ENCODE measurements around the gene H3-3A. TPM values are rescaled to one million over a fixed set of nuclear protein-coding genes. Genes with fewer than 3 reads are reported as not detected.
"Not testable (repeated sequence)": the region's sequence is repeated elsewhere in the genome, so short reads cannot be mapped to it uniquely, and the experiment has no call there.

The H3-3A gene
- total RNA-seq, 1 donor from 2014 or later, result 416 TPM

DNA sequence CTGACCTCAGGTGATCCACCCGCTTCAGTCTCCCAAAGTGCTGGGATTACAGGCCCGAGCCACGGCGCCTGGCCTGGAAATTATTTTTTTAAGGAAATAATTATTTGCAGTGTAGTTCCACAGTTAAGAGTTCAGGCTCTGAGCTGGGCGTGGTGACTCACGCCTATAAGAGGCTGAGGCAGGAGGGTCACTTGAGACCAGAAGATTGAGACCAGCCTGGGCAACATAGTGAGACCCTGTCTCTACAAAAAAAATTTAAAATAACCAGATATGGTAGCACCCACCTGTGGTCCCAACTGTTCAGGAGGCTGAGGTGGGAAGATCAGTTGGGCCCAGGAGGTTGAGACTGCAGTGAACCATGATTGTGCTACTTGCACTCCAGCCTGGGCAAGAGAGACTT, 13.9 kb downstream of the H3-3A start:
- no peak overlapping the region for H3K27ac Mint-ChIP-seq
- no peak overlapping the region for H3K4me3 Mint-ChIP-seq
- no peaks in the 10 kb centered on the region for H3K4me1 Mint-ChIP-seq (ENCODE audit: low read depth)
- no peak for DNase-seq (ENCODE audit: low spot score)
- no peaks in the 10 kb centered on the region for H3K27me3 Mint-ChIP-seq (ENCODE audit: insufficient read depth)
- intact Hi-C loops (cut with micrococcal nuclease), result no loop called here
- H3K9me3 Mint-ChIP-seq, result no peaks in the 10 kb centered on the region
- H3K36me3 Mint-ChIP-seq (ENCODE audit: low read depth), result peaks cover 15% of the 10 kb centered on the region

DNA sequence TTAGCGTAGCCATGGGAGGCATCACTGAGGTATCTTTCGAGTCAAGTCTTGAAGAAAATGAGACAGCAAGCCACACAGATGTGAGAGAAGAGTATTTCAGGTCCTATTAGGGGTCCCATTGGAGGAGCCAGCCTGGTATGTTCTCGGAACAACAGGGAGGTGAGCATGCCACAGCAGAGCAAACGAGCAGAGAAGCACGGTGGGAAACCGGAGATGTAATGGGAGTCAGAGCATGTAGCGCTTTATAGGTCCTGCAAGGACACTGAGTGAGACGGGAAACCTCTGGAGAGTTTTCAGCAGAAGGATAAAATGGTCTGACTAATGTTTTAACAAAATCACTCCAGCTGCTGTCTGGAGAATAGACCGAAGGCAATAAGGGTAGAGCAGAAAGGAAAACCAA, 15.9 kb downstream of the H3-3A start:
- Mint-ChIP-seq H3K27ac (no peak overlapping the region), H3K36me3 (ENCODE audit: low read depth) (peaks cover 6% of the 10 kb centered on the region), H3K4me1 (ENCODE audit: low read depth) (peaks cover 11% of the 10 kb centered on the region), H3K9me3 (no peaks in the 10 kb centered on the region), H3K4me3 (no peak overlapping the region), H3K27me3 (ENCODE audit: insufficient read depth) (peaks cover 3% of the 10 kb centered on the region)
- DNase-seq (ENCODE audit: low spot score), result no peak
- intact Hi-C loops (cut with micrococcal nuclease), result no loop called here

DNA sequence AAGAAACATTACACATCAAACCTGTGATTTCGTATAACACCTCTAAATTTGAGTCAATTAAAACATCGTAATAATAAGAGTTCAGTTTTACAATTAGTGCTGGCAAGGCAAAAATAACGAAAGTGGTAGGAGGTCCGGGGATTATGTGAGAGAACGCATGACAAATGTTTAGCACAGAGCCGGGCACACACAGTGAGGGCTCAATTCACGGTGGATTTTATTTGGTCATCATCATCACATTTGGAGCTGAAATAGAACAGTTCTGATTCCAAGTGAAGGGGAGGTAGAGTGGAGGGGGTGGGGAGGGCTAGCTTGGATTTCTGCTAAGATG, 20.0 kb downstream of the H3-3A start:
- Mint-ChIP-seq H3K4me3 (peak overlapping the region; percentile 89), H3K36me3 (ENCODE audit: low read depth) (no peaks in the 10 kb centered on the region), H3K9me3 (no peaks in the 10 kb centered on the region), H3K27ac (peak overlapping the region; percentile 70), H3K4me1 (ENCODE audit: low read depth) (peaks cover 12% of the 10 kb centered on the region), H3K27me3 (ENCODE audit: insufficient read depth) (peaks cover 14% of the 10 kb centered on the region)
- DNase-seq (ENCODE audit: low spot score), result no peak
- intact Hi-C loops (cut with micrococcal nuclease), result loop anchor here (2.0 kb wide), 1 partner anchor 1968 kb away; the partner anchor contains the start of gene FBXO28

DNA sequence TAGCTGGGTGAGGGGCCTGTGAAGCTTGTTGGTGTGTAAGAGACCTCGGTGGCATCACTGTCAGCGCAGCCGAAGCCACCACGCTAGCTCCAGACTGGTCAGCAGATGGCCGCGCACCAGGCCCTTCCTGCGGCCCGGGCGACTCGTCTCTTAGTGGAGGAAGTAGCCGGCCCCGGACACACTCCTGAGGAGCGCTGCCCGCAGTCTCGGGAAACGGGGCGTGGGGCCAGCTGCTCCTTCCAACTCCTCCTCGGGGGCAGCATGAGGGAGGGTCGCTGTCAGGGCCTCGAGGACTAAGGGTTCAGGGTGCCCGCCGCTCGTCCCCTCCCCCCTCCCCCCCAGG, 20.4 kb downstream of the H3-3A start:
- Mint-ChIP-seq H3K27me3 (ENCODE audit: insufficient read depth) (peaks cover 14% of the 10 kb centered on the region), H3K4me1 (ENCODE audit: low read depth) (peaks cover 12% of the 10 kb centered on the region), H3K9me3 (no peaks in the 10 kb centered on the region), H3K36me3 (ENCODE audit: low read depth) (no peaks in the 10 kb centered on the region), H3K27ac (no peak overlapping the region), H3K4me3 (peak overlapping the region; percentile 89)
- DNase-seq (ENCODE audit: low spot score), result no peak
- intact Hi-C loops (cut with micrococcal nuclease), result loop anchor here (1.0 to 2.0 kb wide), 5 partner anchors 18 to 1968 kb away; partner anchors contain the start of genes FBXO28, H3-3A and SRP9

DNA sequence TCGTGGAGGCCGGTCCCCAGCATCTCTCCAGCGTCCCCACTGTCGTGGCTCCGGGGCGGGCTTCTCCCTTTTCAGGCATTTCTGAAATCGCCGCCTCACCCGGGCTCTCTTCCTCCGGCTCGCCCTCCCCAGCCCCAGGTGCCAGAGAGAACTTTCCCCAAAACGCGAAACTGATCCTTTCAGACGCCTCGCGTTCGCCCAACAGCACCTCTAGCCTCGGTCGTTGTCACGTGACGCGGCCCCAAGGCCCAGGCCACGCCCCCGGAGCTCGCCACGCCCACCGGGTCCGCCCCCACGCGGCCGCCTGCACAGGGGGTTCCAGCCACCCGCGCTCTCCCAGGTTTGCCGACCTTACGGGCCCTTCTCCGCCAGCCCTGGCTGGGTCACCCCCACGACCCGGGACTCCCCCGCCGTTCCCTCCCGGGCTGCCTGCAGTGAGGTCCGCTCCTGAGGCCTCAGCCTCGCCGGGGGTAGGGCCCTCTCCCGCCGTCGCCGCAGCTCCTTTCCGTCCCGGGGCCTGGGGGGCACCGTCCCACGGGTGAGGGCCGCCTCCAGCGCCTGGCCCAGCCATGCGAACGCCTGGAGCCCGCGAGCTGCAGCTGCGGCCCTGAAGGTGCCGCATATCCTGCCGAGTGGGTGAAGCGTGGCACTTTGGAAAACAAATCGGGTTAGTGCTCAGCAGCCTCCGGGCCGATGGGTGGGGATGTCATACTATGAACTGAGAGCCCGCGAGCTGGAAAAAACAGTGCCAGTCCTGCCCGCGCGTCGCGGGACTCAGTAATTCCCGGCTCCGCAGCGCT, 21.0 kb downstream of the H3-3A start:
- Mint-ChIP-seq H3K4me1 (ENCODE audit: low read depth) (peaks cover 12% of the 10 kb centered on the region), H3K27ac (peak overlapping the region; percentile 79), H3K4me3 (peak overlapping the region; percentile 89), H3K9me3 (no peaks in the 10 kb centered on the region), H3K27me3 (ENCODE audit: insufficient read depth) (peaks cover 15% of the 10 kb centered on the region), H3K36me3 (ENCODE audit: low read depth) (no peaks in the 10 kb centered on the region)
- intact Hi-C loops (cut with micrococcal nuclease), result loop anchor here (1.0 to 2.0 kb wide), 5 partner anchors 18 to 1969 kb away; partner anchors contain the start of genes FBXO28, H3-3A and SRP9
- peak; percentile 91 for DNase-seq (ENCODE audit: low spot score)

DNA sequence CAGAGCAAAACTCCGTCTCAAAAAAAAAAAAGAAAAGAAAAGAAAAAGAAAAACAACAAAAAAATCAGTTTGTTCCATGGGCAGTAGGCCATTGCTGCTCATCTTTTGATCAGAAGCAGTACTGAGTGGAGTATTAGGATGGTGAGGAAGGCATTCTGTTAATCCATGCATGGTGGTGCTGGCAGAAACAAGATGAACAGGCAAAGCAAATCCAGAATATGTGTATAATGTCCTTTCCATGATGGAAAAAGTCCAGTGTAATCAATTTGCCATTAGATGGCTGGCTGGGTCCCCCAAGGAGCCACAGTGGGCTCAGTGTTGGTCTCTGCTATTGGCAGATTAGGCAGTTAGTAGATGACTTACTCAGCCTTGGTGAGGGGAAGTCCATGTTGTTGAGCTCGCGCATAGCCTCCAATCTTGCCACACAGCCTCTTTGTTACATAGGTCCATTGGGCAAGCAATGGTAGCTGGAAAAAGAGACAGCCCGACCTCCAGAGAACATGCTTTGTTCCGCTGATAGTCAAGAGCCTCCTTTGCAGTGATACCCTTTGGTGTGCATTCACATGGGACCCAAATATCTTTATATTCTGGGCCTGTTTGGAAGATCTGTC, 23.3 kb downstream of the H3-3A start:
- H3K4me3 Mint-ChIP-seq, result no peak overlapping the region
- no peak for DNase-seq (ENCODE audit: low spot score)
- intact Hi-C loops (cut with micrococcal nuclease), result no loop called here
- H3K36me3 Mint-ChIP-seq (ENCODE audit: low read depth), result no peaks in the 10 kb centered on the region
- peaks cover 20% of the 10 kb centered on the region for H3K27me3 Mint-ChIP-seq (ENCODE audit: insufficient read depth)
- peaks cover 12% of the 10 kb centered on the region for H3K4me1 Mint-ChIP-seq (ENCODE audit: low read depth)
- H3K9me3 Mint-ChIP-seq, result no peaks in the 10 kb centered on the region
- no peak overlapping the region for H3K27ac Mint-ChIP-seq

DNA sequence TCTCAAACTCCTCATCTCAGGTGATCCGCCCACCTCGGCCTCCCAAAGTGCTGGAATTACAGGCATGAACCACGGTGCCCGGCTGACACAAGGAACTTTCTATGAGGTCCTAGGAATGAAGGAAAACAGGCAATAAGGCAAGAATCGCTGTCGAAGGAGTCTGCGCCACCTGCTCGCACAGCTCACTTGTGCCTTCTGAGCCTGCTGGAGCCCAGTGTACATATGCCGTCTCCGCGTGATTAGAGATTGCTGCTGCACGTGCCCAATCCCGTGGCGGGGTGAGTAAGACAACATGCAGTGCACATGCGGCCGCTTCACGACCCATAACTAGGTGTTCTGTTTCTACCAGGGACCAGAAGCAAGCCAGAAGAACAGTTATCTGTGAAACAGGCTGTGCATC, 24.3 kb downstream of the H3-3A start:
- no peaks in the 10 kb centered on the region for H3K9me3 Mint-ChIP-seq
- H3K4me3 Mint-ChIP-seq, result no peak overlapping the region
- peaks cover 12% of the 10 kb centered on the region for H3K4me1 Mint-ChIP-seq (ENCODE audit: low read depth)
- no peaks in the 10 kb centered on the region for H3K36me3 Mint-ChIP-seq (ENCODE audit: low read depth)
- intact Hi-C loops (cut with micrococcal nuclease), result no loop called here
- H3K27ac Mint-ChIP-seq, result no peak overlapping the region
- peaks cover 22% of the 10 kb centered on the region for H3K27me3 Mint-ChIP-seq (ENCODE audit: insufficient read depth)
- DNase-seq (ENCODE audit: low spot score), result no peak

DNA sequence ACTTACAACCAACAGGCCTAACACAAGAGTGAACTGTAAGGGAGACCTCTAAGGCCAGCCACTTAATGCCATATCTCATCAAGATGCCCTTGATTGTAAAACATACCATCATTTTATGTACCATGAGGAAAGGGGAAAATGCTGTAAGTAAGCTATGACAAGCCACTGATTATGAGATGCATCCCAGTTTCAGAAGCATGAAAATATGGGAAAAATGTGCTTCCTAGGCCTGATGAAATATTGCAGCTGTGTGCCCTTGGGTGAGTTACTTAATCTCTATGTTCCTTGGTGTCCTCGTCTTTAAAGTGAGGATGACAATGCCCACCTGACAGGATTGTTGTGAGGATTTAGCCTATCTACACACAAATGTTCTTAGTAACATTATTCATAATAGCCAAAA, 28.9 kb downstream of the H3-3A start:
- intact Hi-C loops (cut with micrococcal nuclease), result no loop called here
- Mint-ChIP-seq H3K4me1 (ENCODE audit: low read depth) (no peaks in the 10 kb centered on the region), H3K27me3 (ENCODE audit: insufficient read depth) (peaks cover 18% of the 10 kb centered on the region), H3K4me3 (no peak overlapping the region), H3K27ac (no peak overlapping the region), H3K9me3 (no peaks in the 10 kb centered on the region), H3K36me3 (ENCODE audit: low read depth) (no peaks in the 10 kb centered on the region)
- no peak for DNase-seq (ENCODE audit: low spot score)

DNA sequence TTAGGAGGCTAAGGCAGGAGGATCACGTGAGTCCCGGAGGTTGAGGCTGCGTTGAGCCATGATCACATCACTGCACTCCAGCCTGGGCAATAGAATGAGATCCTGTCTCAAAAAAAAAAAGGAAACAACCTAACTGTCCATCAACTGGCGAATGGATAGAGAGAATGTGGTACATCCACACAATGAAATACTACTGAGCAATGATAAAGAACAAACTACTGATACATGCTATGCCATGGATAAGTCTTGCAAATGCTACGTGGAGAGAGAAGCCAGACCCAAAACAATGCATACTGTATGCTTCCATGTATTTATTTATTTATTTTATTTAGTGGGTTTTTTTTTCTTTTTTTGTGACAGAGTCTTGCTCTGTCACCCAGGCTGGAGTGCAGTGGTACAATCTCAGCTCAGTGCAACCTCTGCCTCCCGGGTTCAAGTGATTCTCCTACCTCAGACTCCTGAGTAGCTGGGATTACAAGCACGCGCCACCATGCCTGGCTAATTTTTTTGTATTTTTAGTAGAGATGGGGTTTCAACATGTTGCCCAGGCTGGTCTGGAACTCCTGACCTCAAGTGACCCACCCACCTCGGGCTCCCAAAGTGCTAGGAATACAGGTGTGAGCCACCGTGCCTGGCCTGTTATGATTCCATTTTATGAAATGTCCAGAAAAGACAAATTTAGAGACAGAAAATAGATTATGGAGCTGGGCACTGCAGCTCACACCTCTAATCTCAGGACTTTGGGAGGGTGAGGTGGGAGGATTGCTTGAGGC, 29.7 kb downstream of the H3-3A start:
- H3K27me3 Mint-ChIP-seq (ENCODE audit: insufficient read depth), result peaks cover 19% of the 10 kb centered on the region
- intact Hi-C loops (cut with micrococcal nuclease); DNase-seq (ENCODE audit: low spot score); H3K36me3 Mint-ChIP-seq (ENCODE audit: low read depth); H3K4me1 Mint-ChIP-seq (ENCODE audit: low read depth); H3K27ac Mint-ChIP-seq; H3K9me3 Mint-ChIP-seq; H3K4me3 Mint-ChIP-seq: not testable (repeated sequence)

DNA sequence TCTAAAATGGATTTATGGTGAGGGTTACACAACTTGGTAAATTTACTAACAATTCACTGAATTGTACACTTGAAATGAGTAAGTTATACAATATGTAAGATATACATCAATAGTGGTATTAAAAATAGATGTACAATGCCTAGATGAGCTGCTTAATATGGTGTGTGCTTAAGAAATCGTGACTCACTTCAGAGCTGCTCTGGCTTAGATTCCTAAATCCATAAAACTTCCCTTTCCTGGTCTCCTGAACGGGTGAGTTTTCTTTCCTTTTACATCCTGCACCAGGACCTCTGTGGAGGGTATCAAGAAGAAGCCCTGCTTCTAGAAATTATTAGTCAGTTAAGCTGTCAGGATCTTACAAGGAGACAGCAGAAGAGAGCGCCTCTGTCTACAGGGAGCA, 30.4 kb downstream of the H3-3A start:
- Mint-ChIP-seq H3K36me3 (ENCODE audit: low read depth) (no peaks in the 10 kb centered on the region), H3K4me3 (no peak overlapping the region), H3K27me3 (ENCODE audit: insufficient read depth) (peaks cover 18% of the 10 kb centered on the region), H3K27ac (no peak overlapping the region), H3K9me3 (no peaks in the 10 kb centered on the region), H3K4me1 (ENCODE audit: low read depth) (no peaks in the 10 kb centered on the region)
- DNase-seq (ENCODE audit: low spot score), result no peak
- intact Hi-C loops (cut with micrococcal nuclease), result no loop called here

DNA sequence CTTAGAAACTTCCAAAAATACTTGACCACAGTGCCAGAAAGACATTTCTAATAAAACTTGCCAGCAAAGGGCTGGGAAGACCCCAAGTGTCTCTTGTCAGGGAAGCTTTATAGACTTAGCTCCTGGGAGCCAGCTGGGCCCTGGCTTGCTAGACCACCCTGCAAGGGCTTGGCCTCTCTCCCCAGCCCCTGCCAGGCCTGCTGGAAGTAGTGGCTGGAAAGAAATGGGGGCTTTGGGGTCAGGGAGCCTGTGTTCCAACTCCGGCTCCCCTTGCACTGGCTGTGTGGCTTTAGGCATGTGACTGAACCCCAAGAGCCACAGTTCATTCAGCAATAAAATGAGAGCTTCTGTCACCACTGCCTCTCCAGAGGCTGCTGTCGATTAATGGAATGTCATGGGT, 31.1 kb downstream of the H3-3A start:
- Mint-ChIP-seq H3K4me3 (no peak overlapping the region), H3K27ac (no peak overlapping the region), H3K36me3 (ENCODE audit: low read depth) (no peaks in the 10 kb centered on the region), H3K27me3 (ENCODE audit: insufficient read depth) (peaks cover 17% of the 10 kb centered on the region), H3K4me1 (ENCODE audit: low read depth) (no peaks in the 10 kb centered on the region), H3K9me3 (no peaks in the 10 kb centered on the region)
- no peak for DNase-seq (ENCODE audit: low spot score)
- intact Hi-C loops (cut with micrococcal nuclease), result no loop called here

DNA sequence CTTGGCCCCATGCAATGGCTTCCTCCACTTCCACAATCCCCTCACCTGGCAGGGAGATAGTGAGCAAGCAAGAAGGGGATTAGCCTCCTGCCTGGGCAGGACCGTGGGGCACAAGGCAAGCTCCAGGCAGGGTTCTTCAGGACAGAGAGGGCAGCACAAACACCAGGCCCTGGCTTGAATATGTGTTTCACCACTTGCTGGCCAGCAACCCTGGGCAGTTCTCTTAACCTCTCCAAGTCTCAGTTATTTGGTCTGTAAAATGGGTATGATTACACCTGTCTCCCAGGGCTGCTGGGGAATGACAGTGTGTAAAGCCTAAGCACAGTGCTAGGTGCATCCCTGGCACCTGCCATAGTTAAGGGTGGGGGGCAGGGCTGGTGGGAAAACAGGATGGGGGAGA, 31.9 kb downstream of the H3-3A start:
- intact Hi-C loops (cut with micrococcal nuclease), result no loop called here
- DNase-seq (ENCODE audit: low spot score), result no peak
- H3K4me1 Mint-ChIP-seq (ENCODE audit: low read depth), result no peaks in the 10 kb centered on the region
- H3K27me3 Mint-ChIP-seq (ENCODE audit: insufficient read depth), result peaks cover 17% of the 10 kb centered on the region
- H3K27ac Mint-ChIP-seq, result no peak overlapping the region
- no peaks in the 10 kb centered on the region for H3K36me3 Mint-ChIP-seq (ENCODE audit: low read depth)
- no peaks in the 10 kb centered on the region for H3K9me3 Mint-ChIP-seq
- H3K4me3 Mint-ChIP-seq, result no peak overlapping the region

DNA sequence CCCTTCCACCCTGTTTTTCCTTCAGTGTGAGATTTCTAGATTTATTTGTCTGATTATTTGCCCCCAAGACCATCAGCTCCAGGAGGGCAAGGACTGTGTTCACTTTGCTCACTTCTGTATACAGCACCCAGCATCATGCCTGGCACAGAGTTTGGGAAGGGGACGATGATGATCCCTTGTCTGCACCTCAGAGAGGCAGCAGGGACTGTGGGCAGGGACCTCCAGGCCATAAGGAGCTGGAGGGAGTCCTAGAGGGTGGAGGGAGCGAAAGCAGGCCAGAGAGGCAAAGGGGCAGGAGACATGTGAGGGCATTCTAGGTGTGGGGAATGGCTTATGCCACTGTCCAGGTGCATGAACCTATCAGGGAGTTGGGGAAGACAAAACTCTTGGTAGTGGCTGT, 32.8 kb downstream of the H3-3A start:
- Mint-ChIP-seq H3K36me3 (ENCODE audit: low read depth) (no peaks in the 10 kb centered on the region), H3K4me3 (no peak overlapping the region), H3K27ac (no peak overlapping the region), H3K27me3 (ENCODE audit: insufficient read depth) (peaks cover 17% of the 10 kb centered on the region), H3K4me1 (ENCODE audit: low read depth) (peaks cover 7% of the 10 kb centered on the region), H3K9me3 (no peaks in the 10 kb centered on the region)
- intact Hi-C loops (cut with micrococcal nuclease), result no loop called here
- DNase-seq (ENCODE audit: low spot score), result no peak
